Activated CD4-positive, alpha-beta T cell treated with anti-CD3 and anti-CD28 coated beads for 4 hours (primary cell): Measurements from ENCODE around the gene HM13.
A peak's percentile ranks its signal among the peaks of the same experiment; 100 is the strongest.
"Not testable (repeated sequence)": the region's sequence is repeated elsewhere in the genome, so short reads cannot be mapped to it uniquely, and the experiment has no call there.

Source experiments
- DNase-seq, 2 donors: peaks; one replicate each; pipeline ENCODE4 v3.0.0-alpha.2; 2020

HM13 gene

GRCh38 chr20:31543966-31544598, 29.8 kb downstream of the HM13 start:
- DNase-seq = no peak

- no peak for DNase-seq
Observed at GRCh38 chr20:31544600-31544999, 30.4 kb downstream of the HM13 start.

GRCh38 chr20:31545621-31546040, 31.4 kb downstream of the HM13 start:
- not testable (repeated sequence) for DNase-seq

- DNase-seq = peak; percentile 74 to 77
Observed at GRCh38 chr20:31547017-31547675, 32.9 kb downstream of the HM13 start.

- no peak for DNase-seq
Observed at GRCh38 chr20:31547720-31548298, 33.6 kb downstream of the HM13 start.

- DNase-seq = no peak
Observed at GRCh38 chr20:31548820-31549512, 34.7 kb downstream of the HM13 start.

GRCh38 chr20:31549513-31549880, 35.3 kb downstream of the HM13 start:
- DNase-seq = no peak

GRCh38 chr20:31550099-31550498, 35.9 kb downstream of the HM13 start:
- DNase-seq = no peak

GRCh38 chr20:31551163-31552081, 37.2 kb downstream of the HM13 start:
- no peak for DNase-seq

GRCh38 chr20:31555203-31555775, 41.0 kb downstream of the HM13 start:
- DNase-seq = no peak

GRCh38 chr20:31559704-31560093, 45.5 kb downstream of the HM13 start:
- no peak for DNase-seq

- peak; percentile 69 to 72 for DNase-seq
Observed at GRCh38 chr20:31560094-31560745, 46.0 kb downstream of the HM13 start.

- DNase-seq = no peak
Observed at GRCh38 chr20:31560746-31561598, 46.7 kb downstream of the HM13 start.

GRCh38 chr20:31562241-31562640, 48.0 kb downstream of the HM13 start:
- DNase-seq = no peak

- no peak for DNase-seq
Observed at GRCh38 chr20:31564284-31564683, 50.0 kb downstream of the HM13 start.

- no peak for DNase-seq
Observed at GRCh38 chr20:31565699-31566318, 51.6 kb downstream of the HM13 start.

- DNase-seq = no peak
Observed at GRCh38 chr20:31566319-31566657, 52.0 kb downstream of the HM13 start.

GRCh38 chr20:31566658-31567379, 52.6 kb downstream of the HM13 start:
- peak; percentile 35 to 49 for DNase-seq

- DNase-seq = no peak
Observed at GRCh38 chr20:31567380-31567720, 53.1 kb downstream of the HM13 start.
